OCI-LY3 (cell line): ENCODE data around the gene MOB4.
A peak's percentile ranks its signal among the peaks of the same experiment; 100 is the strongest.

Experiments used
- H2AFZ ChIP-seq: fragments of 200-600, 300-600 bp; shearing (Covaris generic); 2 replicates; pipeline ENCODE4 v1.6.0; 2014; ENCODE audit warnings: antibody characterized with exemption, low read depth, low read length
- H3K27ac ChIP-seq: fragments of 200-600, 300-600 bp; sonication (generic); 2 replicates; pipeline ENCODE4 v1.5.1; 2014; ENCODE audit warnings: mild to moderate bottlenecking, low read length, moderate library complexity, mixed read lengths
- H3K27me3 ChIP-seq: fragments of 200-600, 300-600 bp; sonication (generic); 2 replicates; pipeline ENCODE4 v1.6.1; 2014; ENCODE audit warnings: low read depth, low read length, mixed read lengths
- H3K36me3 ChIP-seq: fragments of 200-600, 300-600 bp; sonication (generic); replicated peaks from 2 replicates; pipeline ENCODE3; 2014; ENCODE audit warnings: low read depth, low read length, mixed read lengths
- H3K4me1 ChIP-seq: fragments of 300-600, 200-600 bp; sonication (generic); 2 replicates; pipeline ENCODE4 v1.6.1; 2014; ENCODE audit warnings: low read length, mixed read lengths
- H3K4me2 ChIP-seq: fragments of 200-600, 300-600 bp; sonication (generic); 2 replicates; pipeline ENCODE4 v1.6.1; 2014; ENCODE audit warnings: low read length, mixed read lengths
- H3K4me3 ChIP-seq: fragments of 300-600, 200-600 bp; sonication (generic); 2 replicates; pipeline ENCODE4 v1.5.1; 2014; ENCODE audit warnings: antibody characterized with exemption, mild to moderate bottlenecking, low read length, moderate library complexity
- H3K79me2 ChIP-seq: fragments of 300-600, 200-600 bp; shearing (Covaris generic); 2 replicates; pipeline ENCODE4 v1.6.1; 2014; ENCODE audit warnings: mild to moderate bottlenecking, low read length, mixed read lengths
- H3K9ac ChIP-seq: fragments of 300-600, 200-600 bp; shearing (Covaris generic); 2 replicates; pipeline ENCODE4 v1.6.0; 2014; ENCODE audit warnings: mild to moderate bottlenecking, low read length, moderate library complexity
- H3K9me3 ChIP-seq: fragments of 200-600, 300-600 bp; shearing (Covaris generic); 2 replicates; pipeline ENCODE4 v1.6.1; 2014; ENCODE audit warnings: low read length, mixed read lengths; ENCODE audit not compliant: insufficient read depth
- H4K20me1 ChIP-seq: fragments of 200-600, 300-600 bp; sonication (generic); 2 replicates; pipeline ENCODE4 v1.6.1; 2016; ENCODE audit warnings: low read length, mixed read lengths; ENCODE audit not compliant: insufficient read depth
- EZH2phosphoT487 ChIP-seq: fragments of 200-600 bp; shearing (Covaris generic); IDR thresholded peaks from 2 replicates; pipeline ENCODE4 v1.6.1; 2018; ENCODE audit warnings: antibody characterized with exemption, mixed run types, low read depth
- TF ChIP-seq, protein P1 (sequence below): fragments of 200-600, 300-600 bp; sonication (generic); IDR thresholded peaks from 2 replicates; pipeline ENCODE4 v1.5.1; 2014; ENCODE audit warnings: antibody characterized with exemption, low read length, low read depth

The MOB4 gene

DNA sequence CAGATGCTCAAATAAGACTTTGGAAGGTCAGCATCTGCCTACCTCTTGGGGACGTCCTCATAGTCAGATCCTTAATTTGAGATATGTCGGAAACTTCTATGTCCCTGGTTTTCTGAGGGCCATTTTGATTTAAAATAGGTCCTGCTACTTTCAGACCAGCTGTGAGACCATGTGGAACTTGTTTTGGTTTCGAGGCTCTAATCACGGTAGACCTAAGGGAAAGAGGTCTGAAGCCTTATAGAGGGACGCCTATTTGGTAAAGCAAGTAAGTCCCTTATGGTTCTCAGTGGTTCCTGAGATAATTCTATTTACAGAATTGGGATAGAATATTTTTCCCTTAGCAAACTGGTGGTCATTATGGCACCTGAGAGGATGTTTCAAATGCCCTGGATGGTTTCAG, 84.4 kb downstream of the MOB4 start:
- H3K4me2 ChIP-seq = no peak overlapping the region
- H3K36me3 ChIP-seq = no peaks in the 10 kb centered on the region
- no peaks in the 10 kb centered on the region for H4K20me1 ChIP-seq
- H3K27ac ChIP-seq = no peak overlapping the region
- H3K9ac ChIP-seq = no peak overlapping the region
- no peak for TF ChIP-seq EZH2phosphoT487
- TF ChIP-seq, protein P1, sequence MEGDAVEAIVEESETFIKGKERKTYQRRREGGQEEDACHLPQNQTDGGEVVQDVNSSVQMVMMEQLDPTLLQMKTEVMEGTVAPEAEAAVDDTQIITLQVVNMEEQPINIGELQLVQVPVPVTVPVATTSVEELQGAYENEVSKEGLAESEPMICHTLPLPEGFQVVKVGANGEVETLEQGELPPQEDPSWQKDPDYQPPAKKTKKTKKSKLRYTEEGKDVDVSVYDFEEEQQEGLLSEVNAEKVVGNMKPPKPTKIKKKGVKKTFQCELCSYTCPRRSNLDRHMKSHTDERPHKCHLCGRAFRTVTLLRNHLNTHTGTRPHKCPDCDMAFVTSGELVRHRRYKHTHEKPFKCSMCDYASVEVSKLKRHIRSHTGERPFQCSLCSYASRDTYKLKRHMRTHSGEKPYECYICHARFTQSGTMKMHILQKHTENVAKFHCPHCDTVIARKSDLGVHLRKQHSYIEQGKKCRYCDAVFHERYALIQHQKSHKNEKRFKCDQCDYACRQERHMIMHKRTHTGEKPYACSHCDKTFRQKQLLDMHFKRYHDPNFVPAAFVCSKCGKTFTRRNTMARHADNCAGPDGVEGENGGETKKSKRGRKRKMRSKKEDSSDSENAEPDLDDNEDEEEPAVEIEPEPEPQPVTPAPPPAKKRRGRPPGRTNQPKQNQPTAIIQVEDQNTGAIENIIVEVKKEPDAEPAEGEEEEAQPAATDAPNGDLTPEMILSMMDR = no peak
- peak overlapping the region; percentile 92; the same call in 1 of the 2 replicates for H2AFZ ChIP-seq
- H3K4me3 ChIP-seq = no peak overlapping the region
- peaks cover 11% of the 10 kb centered on the region; the same call in 1 of the 2 replicates for H3K27me3 ChIP-seq
- peaks cover 18% of the 10 kb centered on the region; the same call in 1 of the 2 replicates for H3K4me1 ChIP-seq
- no peaks in the 10 kb centered on the region for H3K9me3 ChIP-seq
- no peaks in the 10 kb centered on the region for H3K79me2 ChIP-seq

DNA sequence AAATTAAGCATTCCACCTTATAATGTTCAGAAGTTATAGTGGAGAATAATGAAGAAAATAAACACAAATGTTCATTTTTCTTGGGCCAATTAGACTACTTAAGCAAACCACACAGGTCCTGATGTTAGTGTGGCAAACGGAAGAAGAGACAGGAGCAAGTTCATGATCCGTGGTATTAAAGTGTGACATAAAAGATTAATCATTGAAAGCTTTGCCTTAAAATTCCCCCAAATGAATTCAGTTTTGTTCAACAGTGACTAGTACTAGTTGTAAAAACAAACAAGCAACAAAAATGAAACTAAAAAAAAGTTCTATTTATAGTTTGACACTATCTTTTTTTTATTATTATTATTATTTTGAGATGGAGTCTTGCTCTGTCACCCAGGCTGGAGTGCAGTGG, 85.9 kb downstream of the MOB4 start:
- H3K79me2 ChIP-seq = no peaks in the 10 kb centered on the region

More for the DNA sequence above, 85.9 kb downstream of the MOB4 start:
- Histone ChIP-seq H3K27me3 (0 out of 2 replicates have a peak, but pooled peaks cover 4% of the 10 kb centered on the region), H3K36me3 (no peaks in the 10 kb centered on the region), H3K4me2 (no peak overlapping the region), H3K9me3 (no peaks in the 10 kb centered on the region), H3K4me3 (no peak overlapping the region), H3K4me1 (peaks cover 28% of the 10 kb centered on the region), H3K27ac (no peak overlapping the region), H3K9ac (no peak overlapping the region), H4K20me1 (no peaks in the 10 kb centered on the region), H2AFZ (no peak overlapping the region)
- TF ChIP-seq, protein P1 = no peak
- no peak for TF ChIP-seq EZH2phosphoT487
